K562 (cell line): ENCODE results near the gene S100A1. TPM values are rescaled to one million over a fixed set of nuclear protein-coding genes. Genes with fewer than 3 reads are reported as not detected.

ENCODE experiments used
- ATAC-seq: fragments of 200-7000 bp; cut with Tn5 transposase; 3 replicates; pipeline ENCODE4 v1.9.1; 2020; ENCODE audit warnings: moderate library complexity
- BruUV-seq: library from RNA; stranded (reverse); fragments of 400-500 nt; replicated peaks from 2 replicates; lab custom pipeline; 2021; lab: Mats Ljungman, UMichigan
- CTCF ChIA-PET: fragments of 300-600 bp; formaldehyde crosslinking; extraction: SDS; loops from one replicate; lab custom pipeline; 2021; ENCODE audit warnings: low intra/inter-chr PET ratio; lab: Yijun Ruan, JAX
- POLR2A ChIA-PET: fragments of 300-600, 350-650 bp; sonication (Branson Sonifier 250); formaldehyde crosslinking; extraction: SDS; loops from one replicate; lab custom pipeline; 2021; ENCODE audit warnings: antibody characterized with exemption, inconsistent platforms; lab: Yijun Ruan, JAX
- DNase-seq, 4 experiments: peaks; one replicate each; pipeline versions ENCODE4 v3.0.0 to v3.0.0-alpha.2; 2011 to 2018; ENCODE audit warnings: low spot score in 3 of 4, mixed read lengths in 3 of 4; ENCODE audit errors: extremely low read depth in 1 of 4
- FAIRE-seq: peaks from 2 replicates; lab custom pipeline; 2011; peaks lifted over from hg19 to GRCh38; lab: Jason Lieb, UNC
- H2AFZ ChIP-seq: 2 replicates; pipeline ENCODE4 v1.6.0; 2011; ENCODE audit warnings: low read depth, low read length, control low read depth, inconsistent platforms
- H3K27ac ChIP-seq: fragments of 200-600 bp; 3 replicates; pipeline ENCODE4 v1.8.0; 2011; ENCODE audit warnings: low read depth, mild to moderate bottlenecking, control low read depth, inconsistent platforms, low read length, moderate library complexity, mixed read lengths; ENCODE audit errors: extremely low read depth
- H3K27me3 ChIP-seq, 2 experiments: fragments of 300-600 bp in 1 of 2; 2 replicates in 1 of 2; 3 replicates in 1 of 2; pipeline versions ENCODE4 v1.6.0 to v1.8.0; 2011; ENCODE audit warnings: inconsistent platforms in 2 of 2, low read length in 2 of 2, mild to moderate bottlenecking in 1 of 2, mixed read lengths in 1 of 2, moderate library complexity in 1 of 2; ENCODE audit not compliant: control insufficient read depth in 2 of 2, insufficient read depth in 2 of 2
- H3K36me3 ChIP-seq: fragments of 300-600 bp; 3 replicates; pipeline ENCODE4 v1.8.0; 2011; ENCODE audit warnings: mild to moderate bottlenecking, low read length, inconsistent platforms; ENCODE audit not compliant: control insufficient read depth, insufficient read depth
- H3K4me1 ChIP-seq, 2 experiments: fragments of 200-600 bp in 1 of 2; replicated peaks in 1 of 2; 2 replicates in 1 of 2; 3 replicates in 1 of 2; pipeline versions ENCODE4 v1.5.1 to v1.8.0; 2011; ENCODE audit warnings: inconsistent platforms in 2 of 2, low read length in 2 of 2, mild to moderate bottlenecking in 1 of 2, mixed read lengths in 1 of 2, moderate library complexity in 1 of 2; ENCODE audit not compliant: control insufficient read depth in 2 of 2, insufficient read depth in 2 of 2
- H3K4me2 ChIP-seq: 2 replicates; pipeline ENCODE4 v1.6.1; 2011; ENCODE audit warnings: low read length, control low read depth, inconsistent platforms, mixed read lengths; ENCODE audit not compliant: insufficient read depth
- H3K4me3 ChIP-seq: fragments of 200-600 bp; sonication (generic), shearing (Covaris generic); 2 replicates; pipeline ENCODE4 v1.5.1; 2016; ENCODE audit warnings: control low read depth, inconsistent platforms
- H3K79me2 ChIP-seq: fragments of 200-600 bp; 3 replicates; pipeline ENCODE4 v1.8.0; 2011; ENCODE audit warnings: low read length, inconsistent platforms; ENCODE audit not compliant: control insufficient read depth, insufficient read depth
- H3K9ac ChIP-seq, 2 experiments: 2 replicates each; pipeline versions ENCODE4 v1.6.0 to v1.6.1; 2011; ENCODE audit warnings: low read depth in 2 of 2, low read length in 2 of 2, control low read depth in 1 of 2, inconsistent platforms in 1 of 2, mild to moderate bottlenecking in 1 of 2, mixed read lengths in 1 of 2; ENCODE audit not compliant: insufficient read depth in 1 of 2
- H3K9me1 ChIP-seq: one replicate; pipeline ENCODE4 v1.6.0; 2011; ENCODE audit warnings: inconsistent platforms, mild to moderate bottlenecking, low read length, moderate library complexity; ENCODE audit not compliant: control insufficient read depth, insufficient read depth
- H3K9me3 ChIP-seq: replicated peaks from 2 replicates; pipeline ENCODE4 v1.5.1; 2011; ENCODE audit warnings: low read depth, low read length, inconsistent platforms; ENCODE audit not compliant: control insufficient read depth, insufficient read depth
- H4K20me1 ChIP-seq: replicated peaks from 2 replicates; pipeline ENCODE4 v1.6.1; 2011; ENCODE audit warnings: low read length, inconsistent platforms, mixed read lengths; ENCODE audit not compliant: control insufficient read depth, insufficient read depth
- CEBPZ ChIP-seq: fragments of 150-350 bp; IDR thresholded peaks from 2 replicates; pipeline ENCODE4 v1.6.1; 2014; ENCODE audit warnings: low read depth, mild to moderate bottlenecking, low read length, borderline replicate concordance
- DDX20 ChIP-seq: fragments of 450-650 bp; IDR thresholded peaks from 2 replicates; pipeline ENCODE4 v1.6.1; 2016; ENCODE audit warnings: missing genetic modification characterization, low read depth, mild to moderate bottlenecking, missing compliant biosample characterization, moderate library complexity
- MTA2 ChIP-seq: fragments of 450-650 bp; IDR thresholded peaks from 2 replicates; pipeline ENCODE4 v1.6.1; 2016; ENCODE audit warnings: low read depth
- SMC3 ChIP-seq: conservative IDR thresholded peaks from 2 replicates; pipeline ENCODE4 v1.6.1; 2011; ENCODE audit warnings: low read depth, low read length, improper control_type of control experiment; ENCODE audit not compliant: insufficient read depth
- ZBTB49 ChIP-seq: sonication (generic); formaldehyde crosslinking; IDR thresholded peaks from 2 replicates; pipeline ENCODE4 v1.8.0; 2022; ENCODE audit warnings: missing genetic modification reagents, mild to moderate bottlenecking, borderline replicate concordance
- WGBS: fragments of 100-300 bp; shearing (Covaris generic); methylation state at CpG from one replicate; pipeline ENCODE4 v1.1.6; 2016; ENCODE audit warnings: low coverage, mixed read lengths; ENCODE audit not compliant: insufficient coverage; ENCODE audit errors: missing lambda C conversion rate; 5-methylcytosine and 5-hydroxymethylcytosine counted together
- in situ Hi-C: fragments of 300-500 bp; cut with MboI; formaldehyde crosslinking; loops from 4 replicates; pipeline ENCODE4 v1.15.0; 2018; ENCODE audit warnings: inconsistent platforms, mixed read lengths
- intact Hi-C: fragments of 100-400 bp; cut with micrococcal nuclease; formaldehyde crosslinking; loops from 2 replicates; pipeline ENCODE4 v1.14.2; 2022
- polyA plus RNA-seq, 8 experiments: library from polyadenylated mRNA; depleted of rRNA in 4 of 8; stranded (reverse) in 5 of 8; unstranded in 3 of 8; fragments of >200 nt; fragmentation: Nextera tagmentation in 2 of 8; fragmentation: Illumina TruSeq in 1 of 8; extraction: Ambion mirVana in 2 of 8; extraction: Trizol in 1 of 8; gene quantifications; 2 replicates each; pipeline versions ENCODE4 v1.2.1 to v1.2.3, GENCODE V29; 2011 to 2014; ENCODE audit warnings: inconsistent platforms in 1 of 8, missing spikeins in 1 of 8
- total RNA-seq, 7 experiments: library from RNA; depleted of rRNA in 6 of 7; stranded (reverse); fragments of >200 nt in 6 of 7; fragmentation: Illumina TruSeq in 2 of 7; extraction: Trizol in 2 of 7; gene quantifications; 2 replicates each; pipeline versions ENCODE4 v1.2.1 to v1.2.3, GENCODE V29; 2011 to 2021; ENCODE audit warnings: low replicate concordance in 1 of 7

Gene S100A1
- total and polyA plus RNA-seq, 9 of the 15 experiments (the other 6 are each of a cell fraction or from before 2014, with no cell fraction given), result 0.44 to 30.1 (median 12.7) TPM

DNA sequence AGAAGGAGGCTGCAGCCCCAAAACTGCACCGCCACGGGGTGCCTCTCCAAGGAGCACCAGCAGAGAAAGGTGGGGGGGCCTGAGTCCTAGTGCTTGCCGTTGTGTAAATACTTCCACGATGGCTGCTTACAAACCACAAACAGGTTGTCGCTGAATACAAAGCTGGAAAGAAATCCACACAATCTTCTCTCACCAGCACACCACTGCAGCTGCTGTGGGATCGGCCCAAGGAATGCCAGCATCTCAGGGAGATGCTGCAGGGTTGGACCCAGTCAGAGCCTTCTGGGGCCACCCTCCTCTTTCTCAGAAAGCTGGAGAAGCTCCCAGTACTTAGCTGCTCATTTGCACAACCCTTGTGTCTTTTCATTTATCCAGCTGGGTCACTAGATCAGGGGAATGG, 9.1 kb upstream of the S100A1 start (continued):
- TF ChIP-seq ZBTB49 (no peak), SMC3 (no peak), CEBPZ (no peak)

GRCh38 chr1:153623101-153623500, 5.1 kb upstream of the S100A1 start:
- Histone ChIP-seq H3K36me3 (peaks cover 9% of the 10 kb centered on the region; the same call in 2 of the 3 replicates), H3K27me3 (no peaks in the 10 kb centered on the region), H3K9me3 (no peaks in the 10 kb centered on the region), H2AFZ (no peak overlapping the region), H3K4me2 (no peak overlapping the region), H3K9ac (no peak overlapping the region), H3K79me2 (peaks cover 6% of the 10 kb centered on the region; the same call in 1 of the 3 replicates), H3K9me1 (no peaks in the 10 kb centered on the region), H3K4me1 (peaks cover 13 to 25% of the 10 kb centered on the region in 2 experiments), H3K4me3 (no peak overlapping the region), H4K20me1 (no peaks in the 10 kb centered on the region), H3K27ac (no peak overlapping the region)
- no peak for ATAC-seq
- POLR2A ChIA-PET, result interaction anchor here (2.0 to 2.2 kb wide), 2 partner anchors 9 to 11 kb away, joined by 8 read pairs; partner anchors contain the start of gene CHTOP
- no TSS peak for BruUV-seq
- in situ Hi-C loops, result no loop called here
- WGBS, result 66% methylated on average over 6 of the region's 7 CpGs
- intact Hi-C loops, result no loop called here
- no peak for FAIRE-seq
- no peak for DNase-seq
- CTCF ChIA-PET, result no interaction called here
- TF ChIP-seq DDX20 (tag), result no peak
- TF ChIP-seq MTA2, result no peak
